Sigmoid colon (tissue), 7 donors: ENCODE data around the gene VAV3. TPM values are rescaled to one million over a fixed set of nuclear protein-coding genes. Genes with fewer than 3 reads are reported as not detected.

ENCODE experiments used
- DNase-seq: peaks from one replicate; pipeline ENCODE4 v3.0.0-alpha.2; 2019
- H3K27ac ChIP-seq, 4 donors: fragments of 200-600 bp; sonication (generic); one replicate each; pipeline ENCODE4 v1.5.1; 2016 to 2019; ENCODE audit warnings: mild to moderate bottlenecking in 1 of 4
- H3K27me3 ChIP-seq, 3 donors: fragments of 200-600 bp; sonication (generic); one replicate each; pipeline ENCODE4 v1.5.1; 2019; ENCODE audit warnings: mild to moderate bottlenecking in 1 of 3
- H3K36me3 ChIP-seq, 4 donors: fragments of 200-600 bp; sonication (generic); one replicate each; pipeline ENCODE4 v1.5.1; 2016 to 2019
- H3K4me1 ChIP-seq, 4 donors: fragments of 200-600 bp; sonication (generic); one replicate each; pipeline ENCODE4 v1.5.1; 2017 to 2019
- H3K4me3 ChIP-seq, 4 donors: fragments of 200-600 bp; sonication (generic); one replicate each; pipeline ENCODE4 v1.5.1; 2017 to 2019; ENCODE audit warnings: mild to moderate bottlenecking in 2 of 4, moderate library complexity in 1 of 4
- H3K9me3 ChIP-seq, 4 donors: fragments of 200-600 bp in 3 of 4; sonication (generic) in 3 of 4; one replicate each; pipeline versions ENCODE4 v1.5.1 to v1.6.1; 2013 to 2019
- EP300 ChIP-seq, 4 donors: sonication (generic); formaldehyde crosslinking; IDR thresholded peaks; one replicate each; pipeline ENCODE4 v1.6.1; 2017; ENCODE audit warnings: antibody characterized with exemption in 4 of 4
- POLR2A ChIP-seq, 2 donors: fragments of 450-650 bp; IDR thresholded peaks; one replicate each; pipeline ENCODE4 v1.6.1; 2016; ENCODE audit warnings: antibody characterized with exemption in 2 of 2, mild to moderate bottlenecking in 2 of 2, moderate library complexity in 2 of 2
- POLR2AphosphoS5 ChIP-seq, 4 donors: sonication (generic); formaldehyde crosslinking; IDR thresholded peaks; one replicate each; pipeline ENCODE4 v1.6.1; 2017; ENCODE audit warnings: antibody characterized with exemption in 4 of 4
- whole genome bisulfite sequencing, 2 donors: extraction: QIAGEN DNeasy Blood & Tissue Kit; methylation state at CpG; one replicate each; pipeline ENCODE4 v1.1.7; 2013; 5-methylcytosine and 5-hydroxymethylcytosine counted together
- intact Hi-C: fragments of 100-400 bp; cut with DNase I; formaldehyde crosslinking; loops from one replicate; pipeline ENCODE4 v1.15.1; 2023
- polyA plus RNA-seq, 3 donors: library from polyadenylated mRNA; stranded (reverse); fragments of 200-250 nt; gene quantifications; one replicate each; pipeline ENCODE4 v1.2.3, GENCODE V29; 2013
- total RNA-seq, 4 donors: library from RNA; depleted of rRNA; stranded (reverse); fragments of >200 nt; gene quantifications; one replicate each; pipeline ENCODE4 v1.1.0, GENCODE V29; 2016
- TF ChIP-seq, protein P1 (sequence below), 4 experiments: fragments of 450-650 bp in 3 of 4; fragments of 200-600 bp in 1 of 4; IDR thresholded peaks; one replicate each; pipeline ENCODE4 v1.5.1; 2016 to 2019; ENCODE audit warnings: antibody characterized with exemption in 4 of 4, mild to moderate bottlenecking in 3 of 4, moderate library complexity in 2 of 4
- donor health status: healthy with polysubstance abuse.
- donor health status: Bipolar disorder and iron deficiency.
- donor health status: healthy.

Gene VAV3
- total and polyA plus RNA-seq, 7 donors, result 3.5 to 72.1 (median 17.3) TPM

DNA sequence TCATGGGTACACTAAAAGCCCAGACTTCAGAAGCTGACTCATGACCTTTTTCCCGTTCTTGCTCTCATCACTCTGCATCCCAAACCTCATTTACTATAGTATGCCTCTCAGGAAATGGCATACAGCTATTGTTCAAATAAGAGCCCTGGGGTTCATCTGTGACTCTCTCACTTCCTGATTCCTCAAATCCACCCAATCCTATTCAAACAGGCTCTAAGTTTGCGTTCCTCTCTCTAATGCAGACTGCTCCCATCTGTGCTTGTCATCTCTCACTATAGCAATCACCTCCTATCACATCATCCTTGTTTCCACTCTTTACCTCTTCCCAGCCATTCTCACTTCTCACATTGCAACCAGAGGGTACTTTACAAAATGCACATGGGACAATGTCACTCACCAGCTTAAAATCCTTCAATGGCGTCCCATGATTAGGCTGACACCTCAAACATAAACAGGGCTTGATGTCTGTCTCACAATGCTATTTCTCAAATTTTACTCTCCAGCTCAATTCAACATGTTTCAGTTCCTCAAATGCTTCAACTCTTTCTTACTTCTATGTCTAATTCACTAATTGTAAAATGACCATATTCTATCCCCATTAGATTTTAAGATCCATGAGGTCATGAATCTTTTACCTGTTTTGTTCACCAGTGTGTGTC, 415.7 kb downstream of the VAV3 start:
- H3K27me3 ChIP-seq, result no peaks in the 10 kb centered on the region
- no peaks in the 10 kb centered on the region for H3K36me3 ChIP-seq
- intact Hi-C loops, result no loop called here

DNA sequence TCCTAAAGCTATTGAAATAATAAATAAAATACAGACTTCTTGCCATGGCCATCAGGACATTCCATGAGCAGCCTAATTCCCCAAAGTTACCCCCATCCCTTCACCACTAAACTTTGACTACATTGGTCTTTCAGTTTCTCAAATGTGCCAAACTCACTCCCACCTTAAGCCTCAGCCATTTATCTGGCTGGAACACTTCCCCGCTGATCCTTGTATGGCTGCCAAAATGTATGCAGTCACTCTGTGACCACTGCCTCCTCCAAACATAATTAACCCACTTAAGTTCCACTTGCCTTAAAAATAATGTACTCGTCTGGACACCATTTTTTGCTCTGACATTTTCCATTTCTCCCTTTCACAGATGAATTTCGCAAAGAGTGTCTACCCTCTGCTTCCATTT, 416.7 kb downstream of the VAV3 start:
- no peaks in the 10 kb centered on the region for H3K9me3 ChIP-seq
- no peak overlapping the region for H3K27ac ChIP-seq
- TF ChIP-seq POLR2AphosphoS5 (IDR thresholded peaks at IDR 0.05) (no peak), EP300 (IDR thresholded peaks at IDR 0.05) (no peak), POLR2A (IDR thresholded peaks at IDR 0.05) (no peak)
- TF ChIP-seq, protein P1, sequence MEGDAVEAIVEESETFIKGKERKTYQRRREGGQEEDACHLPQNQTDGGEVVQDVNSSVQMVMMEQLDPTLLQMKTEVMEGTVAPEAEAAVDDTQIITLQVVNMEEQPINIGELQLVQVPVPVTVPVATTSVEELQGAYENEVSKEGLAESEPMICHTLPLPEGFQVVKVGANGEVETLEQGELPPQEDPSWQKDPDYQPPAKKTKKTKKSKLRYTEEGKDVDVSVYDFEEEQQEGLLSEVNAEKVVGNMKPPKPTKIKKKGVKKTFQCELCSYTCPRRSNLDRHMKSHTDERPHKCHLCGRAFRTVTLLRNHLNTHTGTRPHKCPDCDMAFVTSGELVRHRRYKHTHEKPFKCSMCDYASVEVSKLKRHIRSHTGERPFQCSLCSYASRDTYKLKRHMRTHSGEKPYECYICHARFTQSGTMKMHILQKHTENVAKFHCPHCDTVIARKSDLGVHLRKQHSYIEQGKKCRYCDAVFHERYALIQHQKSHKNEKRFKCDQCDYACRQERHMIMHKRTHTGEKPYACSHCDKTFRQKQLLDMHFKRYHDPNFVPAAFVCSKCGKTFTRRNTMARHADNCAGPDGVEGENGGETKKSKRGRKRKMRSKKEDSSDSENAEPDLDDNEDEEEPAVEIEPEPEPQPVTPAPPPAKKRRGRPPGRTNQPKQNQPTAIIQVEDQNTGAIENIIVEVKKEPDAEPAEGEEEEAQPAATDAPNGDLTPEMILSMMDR (IDR thresholded peaks at IDR 0.05), result no peak
- intact Hi-C loops, result no loop called here
- no peaks in the 10 kb centered on the region for H3K27me3 ChIP-seq
- WGBS, 2 donors, result 89 to 94% methylated on average over 3 of the region's 3 CpGs
- no peaks in the 10 kb centered on the region for H3K36me3 ChIP-seq
- H3K4me1 ChIP-seq, result peaks cover 0 to 22% (median 7%) of the 10 kb centered on the region in 4 donors
- H3K4me3 ChIP-seq, result no peak overlapping the region
- DNase-seq, result no peak

More for the DNA sequence above, 415.7 kb downstream of the VAV3 start:
- Histone ChIP-seq H3K4me1 (peaks cover 0 to 22% (median 7%) of the 10 kb centered on the region in 4 donors), H3K9me3 (no peaks in the 10 kb centered on the region), H3K27ac (no peak overlapping the region), H3K4me3 (no peak overlapping the region)
- no peak for DNase-seq
- TF ChIP-seq POLR2AphosphoS5 (IDR thresholded peaks at IDR 0.05) (no peak), POLR2A (IDR thresholded peaks at IDR 0.05) (no peak), EP300 (IDR thresholded peaks at IDR 0.05) (no peak)
- TF ChIP-seq, protein P1 (IDR thresholded peaks at IDR 0.05), result no peak
- WGBS, 2 donors, result 74 to 83% methylated on average over 3 of the region's 3 CpGs

DNA sequence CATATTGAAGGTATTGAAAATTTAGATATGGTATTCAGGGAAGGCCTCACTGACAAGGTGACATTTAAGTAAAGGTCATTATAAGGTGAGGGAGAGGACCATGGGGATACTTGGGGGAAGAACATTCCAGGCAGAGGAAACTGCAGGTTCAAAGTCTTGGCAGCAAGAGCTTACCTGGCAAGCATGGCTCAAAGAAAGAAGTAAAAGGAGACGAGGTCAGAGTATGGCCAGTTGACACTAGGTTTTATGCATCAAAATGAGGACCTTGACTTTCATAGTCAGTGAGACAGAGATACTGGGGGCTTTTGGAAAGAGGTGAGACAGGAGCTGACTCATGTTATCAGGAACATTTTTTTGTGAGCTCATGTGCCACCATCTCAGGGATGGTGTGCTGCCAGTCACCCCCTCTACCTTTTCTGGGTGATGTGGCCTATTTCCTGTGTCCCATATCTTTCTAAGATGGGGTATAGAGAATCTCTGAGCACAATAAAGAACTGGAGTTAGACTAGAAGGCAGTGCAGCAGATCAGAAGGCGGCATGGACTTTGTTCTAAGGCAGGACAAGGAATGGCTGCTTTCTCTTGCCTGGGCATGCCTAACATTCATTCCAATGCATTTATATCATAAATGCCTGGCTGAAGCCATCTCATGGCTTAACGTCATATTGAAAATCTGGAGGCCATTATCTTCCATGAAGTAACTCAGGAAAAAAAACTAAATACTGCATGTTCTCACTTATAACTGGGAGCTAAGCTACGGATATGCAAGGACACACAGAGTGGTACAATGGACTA, 417.4 kb downstream of the VAV3 start:
- Histone ChIP-seq H3K4me1 (peaks cover 0 to 22% (median 7%) of the 10 kb centered on the region in 4 donors), H3K27ac (no peak overlapping the region), H3K36me3 (no peaks in the 10 kb centered on the region), H3K9me3 (no peaks in the 10 kb centered on the region), H3K4me3 (no peak overlapping the region), H3K27me3 (no peaks in the 10 kb centered on the region)
- TF ChIP-seq, protein P1 (IDR thresholded peaks at IDR 0.05), result no peak
- no peak for TF ChIP-seq EP300 (IDR thresholded peaks at IDR 0.05)
- TF ChIP-seq POLR2AphosphoS5 (IDR thresholded peaks at IDR 0.05), result no peak
- no peak for TF ChIP-seq POLR2A (IDR thresholded peaks at IDR 0.05)
- intact Hi-C loops, result no loop called here
- no peak for DNase-seq
- 91 to 94% methylated on average over 4 of the region's 4 CpGs for WGBS, 2 donors

DNA sequence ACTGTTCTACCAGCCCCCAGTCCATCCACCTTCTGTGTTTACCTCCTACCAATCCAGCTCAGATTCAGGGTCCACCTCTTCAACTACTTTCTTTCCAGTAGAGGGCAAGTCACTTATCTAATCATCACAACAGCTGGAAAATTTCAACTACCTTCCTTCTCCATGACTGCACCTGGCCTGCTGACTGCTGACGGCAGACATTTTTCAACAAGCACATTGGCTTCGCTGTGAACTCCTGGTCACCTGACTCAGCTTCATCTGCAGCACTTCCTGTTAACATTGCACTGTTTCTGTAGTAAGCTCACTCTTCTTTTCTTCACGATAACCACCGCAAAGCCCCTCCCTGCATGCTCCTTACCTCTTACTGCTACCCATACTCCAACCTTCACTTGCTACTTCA, 418.4 kb downstream of the VAV3 start:
- no peaks in the 10 kb centered on the region for H3K9me3 ChIP-seq
- intact Hi-C loops, result no loop called here
- H3K27me3 ChIP-seq, result no peaks in the 10 kb centered on the region
- no peak for DNase-seq
- no peaks in the 10 kb centered on the region for H3K36me3 ChIP-seq
- H3K4me3 ChIP-seq, result no peak overlapping the region
- WGBS, 2 donors, result 87 to 91% methylated on average over 4 of the region's 4 CpGs
- peaks cover 0 to 22% (median 7%) of the 10 kb centered on the region in 4 donors for H3K4me1 ChIP-seq
- H3K27ac ChIP-seq, result no peak overlapping the region
- no peak for TF ChIP-seq POLR2A (IDR thresholded peaks at IDR 0.05)
- no peak for TF ChIP-seq POLR2AphosphoS5 (IDR thresholded peaks at IDR 0.05)
- TF ChIP-seq EP300 (IDR thresholded peaks at IDR 0.05), result no peak
- TF ChIP-seq, protein P1 (IDR thresholded peaks at IDR 0.05), result no peak
